HG03045 (cell line): Measurements from ENCODE around the gene PUS7L.

ENCODE experiments used
- ATAC-seq: cut with Tn5 transposase; IDR thresholded peaks from one replicate; pipeline ENCODE4 v1.9.1; 2021; ENCODE audit warnings: mild to moderate bottlenecking, moderate library complexity; ENCODE audit not compliant: unreplicated experiment

Gene PUS7L

GRCh38 chr12:43675048-43675904 is 83.3 kb downstream of the PUS7L start:
- no peak for ATAC-seq

GRCh38 chr12:43669373-43669772 is 89.2 kb downstream of the PUS7L start:
- ATAC-seq, result no peak
